A172 (cell line): Measurements from ENCODE around the gene XPC. TPM values are rescaled to one million over a fixed set of nuclear protein-coding genes. Genes with fewer than 3 reads are reported as not detected.

Source experiments
- DNase-seq: peaks from one replicate; pipeline ENCODE4 v3.0.0-alpha.2; 2015; ENCODE audit warnings: low spot score
- total RNA-seq: library from RNA; depleted of rRNA; stranded (reverse); fragments of >200 nt; shearing (Covaris generic); gene quantifications from 2 replicates; pipeline ENCODE4 v1.2.3, GENCODE V29; 2014

Gene XPC
- total RNA-seq, 1 experiment from 2014 or later: 32.2 TPM

DNA sequence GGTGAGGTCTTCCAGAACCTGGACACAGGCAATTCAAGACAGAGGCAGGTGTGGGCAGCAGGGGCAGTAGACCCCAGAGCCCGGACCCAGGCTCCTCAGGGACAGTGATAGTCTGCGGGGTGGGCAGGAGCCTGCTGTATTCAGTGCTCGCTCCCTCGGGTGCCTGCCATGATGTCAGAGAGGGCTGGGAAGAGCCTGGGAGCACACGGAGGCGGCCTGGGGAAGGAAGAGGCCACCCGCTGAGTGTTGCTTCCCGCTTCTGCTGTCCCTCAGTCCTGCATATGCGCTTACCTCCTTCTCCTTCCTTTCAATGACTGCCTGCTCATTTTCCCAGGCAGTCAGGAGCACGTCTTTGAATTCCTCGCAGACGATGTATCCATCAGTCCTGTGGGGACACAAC is 30.8 kb downstream of the XPC start:
- DNase-seq: no peak

- DNase-seq: no peak
These were observed 31.4 kb downstream of the XPC start for GRCh38 chr3:14147066-14147435.

DNA sequence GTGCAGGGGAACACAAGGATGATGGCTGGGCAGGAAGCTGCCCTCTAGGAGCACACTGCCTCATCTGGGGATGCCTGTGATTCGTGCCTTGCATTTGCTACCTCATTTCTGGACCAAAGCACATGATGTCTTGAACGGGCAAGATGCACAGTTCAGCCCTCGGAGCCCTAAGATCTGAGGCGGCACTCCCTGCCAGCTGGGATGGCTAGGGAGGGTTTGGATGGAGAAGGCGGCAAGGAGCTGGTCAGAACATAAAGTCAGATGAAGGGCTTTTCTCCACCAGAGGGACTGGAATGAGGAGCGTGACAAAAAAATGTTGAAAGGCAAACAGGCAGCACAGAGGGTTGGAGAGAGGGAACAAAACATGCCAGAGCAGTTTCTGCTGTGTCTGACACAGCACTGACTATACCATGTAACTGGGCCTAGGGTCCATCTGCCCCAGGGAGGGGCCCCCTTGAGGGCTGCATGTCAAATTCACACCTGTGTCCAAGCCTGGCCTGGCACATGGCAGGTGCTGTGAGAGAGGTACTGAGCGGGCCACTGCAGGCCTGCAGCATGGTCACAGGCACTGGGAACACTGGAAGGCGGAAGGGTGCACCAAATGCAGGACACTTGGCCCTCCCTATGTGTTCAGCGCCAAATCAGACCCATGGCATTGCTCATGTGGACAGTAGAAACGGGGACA is 31.9 kb downstream of the XPC start:
- DNase-seq: no peak

- no peak for DNase-seq
These were observed 32.6 kb downstream of the XPC start for GRCh38 chr3:14145670-14146380.

DNA sequence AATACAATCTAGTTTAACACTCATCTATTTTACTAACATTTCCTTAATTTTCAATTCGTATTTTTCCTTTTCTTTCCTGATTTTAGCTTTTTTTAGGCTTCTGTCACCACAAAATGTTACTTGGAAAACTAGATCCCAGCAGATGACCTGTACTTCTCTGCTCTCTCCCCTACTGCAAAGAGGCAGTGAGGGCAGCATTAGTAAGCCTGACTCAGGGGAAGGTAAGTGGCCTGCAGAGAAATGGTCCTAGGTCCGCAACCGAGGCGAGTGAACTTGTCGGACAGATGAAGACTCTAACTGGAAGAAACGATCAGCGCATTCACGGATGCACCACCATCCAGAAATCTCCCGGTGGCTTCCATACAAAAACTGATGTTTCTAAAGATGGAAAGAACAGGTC is 33.2 kb downstream of the XPC start:
- peak; percentile 23 for DNase-seq

DNA sequence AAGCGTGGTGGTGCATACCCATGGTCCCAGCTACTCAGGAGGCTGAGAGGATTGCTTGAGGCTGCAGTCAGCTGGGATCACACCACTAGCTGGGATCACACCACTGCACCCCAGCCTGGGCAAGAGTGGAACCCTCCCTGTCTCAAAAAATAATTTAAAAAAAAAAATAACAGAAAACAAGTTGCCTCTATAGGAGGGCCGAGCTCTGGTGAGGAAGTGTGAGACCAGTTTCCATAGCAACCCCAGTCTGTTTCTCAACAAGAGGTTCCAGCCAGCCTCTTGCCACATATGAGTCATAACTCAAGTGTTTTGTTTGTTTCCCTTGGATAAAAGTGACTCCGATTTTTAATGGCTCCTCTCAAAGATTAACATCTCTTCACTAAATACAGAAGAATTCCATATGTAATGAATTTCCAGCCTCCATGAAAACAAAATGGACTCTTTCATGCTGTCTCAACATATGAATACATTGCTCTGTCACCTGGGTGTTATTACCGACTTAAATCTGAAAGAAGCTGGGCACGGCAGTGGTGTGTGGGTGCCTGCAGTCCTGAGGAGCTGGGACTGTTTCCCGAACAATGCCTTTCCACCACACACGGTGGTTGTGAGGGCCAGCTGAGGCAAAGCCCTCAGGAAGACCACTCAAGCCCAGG is 33.9 kb downstream of the XPC start:
- DNase-seq: peak; percentile 97

- DNase-seq: peak; percentile 83
These were observed 34.9 kb downstream of the XPC start for GRCh38 chr3:14143271-14144225.

DNA sequence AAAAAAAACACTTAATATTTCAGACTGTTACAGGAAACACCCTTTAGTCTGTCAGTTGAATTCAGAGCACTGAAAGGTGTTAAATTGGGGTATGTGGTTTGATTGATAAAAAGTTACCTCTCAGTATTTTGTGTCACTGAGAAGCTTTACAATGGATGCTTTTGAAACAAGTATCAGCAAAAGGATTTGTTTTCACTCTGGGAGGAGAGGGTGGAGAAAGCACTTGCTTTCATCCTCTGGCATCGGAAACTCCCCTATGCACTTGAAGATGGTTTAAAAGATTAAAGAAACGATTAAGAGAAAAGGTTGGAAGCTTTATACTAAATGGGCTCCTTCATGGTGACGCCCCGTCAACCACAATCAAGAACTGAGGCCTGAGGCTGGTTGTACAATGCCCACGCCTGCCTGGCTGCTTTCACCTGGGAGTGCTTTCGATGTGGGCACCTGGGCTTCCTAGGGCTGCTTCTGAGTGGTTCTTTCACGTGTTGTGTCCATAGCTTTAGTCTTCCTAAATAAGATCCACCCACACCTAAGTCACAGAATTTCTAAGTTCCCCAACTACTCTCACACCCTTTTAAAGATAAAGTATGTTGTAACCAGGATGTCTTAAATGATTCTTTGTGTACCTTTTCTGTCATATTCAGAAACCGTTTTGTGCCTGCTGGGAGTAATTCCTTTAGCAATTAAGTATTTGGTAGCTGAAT is 35.7 kb downstream of the XPC start:
- DNase-seq: no peak

DNA sequence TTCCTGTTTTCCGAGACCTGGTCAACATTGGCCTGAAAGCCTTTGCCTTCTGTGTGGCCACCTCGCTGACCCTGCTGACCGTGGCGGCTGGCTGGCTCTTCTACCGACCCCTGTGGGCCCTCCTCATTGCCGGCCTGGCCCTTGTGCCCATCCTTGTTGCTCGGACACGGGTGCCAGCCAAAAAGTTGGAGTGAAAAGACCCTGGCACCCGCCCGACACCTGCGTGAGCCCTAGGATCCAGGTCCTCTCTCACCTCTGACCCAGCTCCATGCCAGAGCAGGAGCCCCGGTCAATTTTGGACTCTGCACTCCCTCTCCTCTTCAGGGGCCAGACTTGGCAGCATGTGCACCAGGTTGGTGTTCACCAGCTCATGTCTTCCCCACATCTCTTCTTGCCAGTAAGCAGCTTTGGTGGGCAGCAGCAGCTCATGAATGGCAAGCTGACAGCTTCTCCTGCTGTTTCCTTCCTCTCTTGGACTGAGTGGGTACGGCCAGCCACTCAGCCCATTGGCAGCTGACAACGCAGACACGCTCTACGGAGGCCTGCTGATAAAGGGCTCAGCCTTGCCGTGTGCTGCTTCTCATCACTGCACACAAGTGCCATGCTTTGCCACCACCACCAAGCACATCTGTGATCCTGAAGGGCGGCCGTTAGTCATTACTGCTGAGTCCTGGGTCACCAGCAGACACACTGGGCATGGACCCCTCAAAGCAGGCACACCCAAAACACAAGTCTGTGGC is 36.6 kb downstream of the XPC start:
- DNase-seq: no peak

- DNase-seq: no peak
These were observed 37.3 kb downstream of the XPC start for GRCh38 chr3:14141144-14141543.

DNA sequence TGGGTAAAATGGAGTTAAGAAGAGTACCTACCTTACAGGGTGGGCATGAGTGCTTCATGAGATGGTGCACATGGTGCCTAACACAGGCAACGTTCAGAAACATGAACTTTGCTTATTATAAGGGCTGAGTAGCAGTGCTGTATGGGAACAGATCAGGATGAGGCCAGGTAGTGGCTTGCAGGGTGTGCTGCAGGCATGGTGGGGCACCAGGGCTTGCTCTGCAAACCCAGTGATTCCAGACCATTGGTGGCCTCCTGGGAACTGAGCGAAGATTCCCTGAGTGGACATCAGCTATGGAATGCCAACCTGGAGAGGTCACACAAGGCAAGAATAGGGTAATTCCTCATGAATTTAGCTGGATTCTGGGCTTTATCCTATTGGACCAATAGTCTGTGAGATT is 37.7 kb downstream of the XPC start:
- no peak for DNase-seq

- DNase-seq: no peak
These were observed 38.6 kb downstream of the XPC start for GRCh38 chr3:14139771-14140170.

DNA sequence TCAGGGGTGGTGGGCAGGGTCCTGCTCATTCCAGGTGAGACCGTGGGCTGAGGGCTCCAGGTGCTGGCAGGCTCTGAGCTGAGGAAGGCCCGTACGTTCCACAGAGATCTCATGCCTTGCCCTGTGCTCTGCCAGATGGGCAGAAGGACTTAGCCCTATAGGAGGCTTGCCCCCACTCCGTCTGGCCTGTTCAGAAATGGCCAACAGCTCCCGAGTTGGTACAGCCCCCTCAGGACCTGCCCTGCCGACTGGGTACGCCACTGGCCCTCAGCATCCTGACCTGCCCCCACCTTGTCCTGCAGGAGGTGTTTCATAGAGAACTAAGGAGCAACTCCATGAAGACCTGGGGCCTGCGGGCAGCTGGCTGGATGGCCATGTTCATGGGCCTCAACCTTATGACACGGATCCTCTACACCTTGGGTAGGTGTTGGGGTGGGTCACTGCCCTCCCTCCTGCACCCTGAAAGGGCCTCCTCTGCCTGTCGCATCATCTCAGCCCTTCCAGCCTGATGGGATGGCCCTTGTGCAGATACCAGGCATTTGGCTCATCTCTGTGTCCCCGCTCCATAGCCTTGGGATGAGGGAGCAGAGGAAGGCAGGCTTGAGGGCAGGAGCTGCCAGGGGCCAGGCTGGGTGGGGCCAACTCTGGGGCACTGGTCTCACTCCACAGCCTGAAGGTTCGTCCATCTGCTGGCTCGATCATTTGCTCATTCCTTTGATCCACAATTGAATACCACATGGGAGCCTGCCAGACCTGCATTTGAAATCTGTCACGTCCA is 39.3 kb downstream of the XPC start:
- no peak for DNase-seq

GRCh38 chr3:14138109-14138877 is 40.1 kb downstream of the XPC start:
- no peak for DNase-seq

DNA sequence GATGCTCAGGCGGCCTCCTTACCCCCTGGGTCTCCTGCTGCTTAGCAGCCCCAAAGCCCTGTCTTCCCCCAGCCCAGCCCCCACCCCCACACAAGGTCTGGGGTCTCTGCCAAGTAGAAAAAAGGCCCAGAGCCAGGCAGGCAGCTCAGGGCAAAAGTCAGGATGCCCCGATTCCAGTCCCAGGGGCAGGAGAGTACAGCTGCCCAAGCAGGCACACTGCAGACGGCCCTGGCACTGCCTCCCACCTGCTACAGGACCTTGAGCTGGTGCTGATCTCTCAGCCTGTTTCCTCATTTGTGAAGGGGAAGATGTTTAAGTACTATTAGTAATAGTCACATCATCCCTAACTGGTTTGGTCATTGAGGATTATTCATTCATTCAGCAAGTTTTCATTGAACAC is 41.0 kb downstream of the XPC start:
- peak; percentile 23 for DNase-seq

DNA sequence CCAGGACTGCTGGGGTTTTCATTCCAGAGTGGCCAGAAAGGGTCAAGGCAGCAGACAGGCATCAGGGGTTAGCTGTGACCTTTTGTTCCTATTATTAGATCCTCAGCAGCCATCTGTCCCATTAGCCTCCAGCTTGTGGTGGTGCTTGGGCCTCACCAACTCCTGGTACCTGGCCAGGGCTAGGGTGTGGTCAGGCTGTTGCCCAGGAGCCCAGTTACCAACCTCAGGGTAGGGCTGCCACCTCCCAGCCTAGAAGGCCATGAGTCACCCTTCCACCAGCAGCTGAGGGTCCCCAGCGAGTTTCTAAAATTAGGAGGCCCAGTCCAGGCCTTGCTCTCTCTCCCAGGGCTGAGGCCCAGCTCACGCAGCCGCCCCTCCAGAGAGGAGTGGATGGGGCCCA is 41.4 kb downstream of the XPC start:
- peak; percentile 85 for DNase-seq

DNA sequence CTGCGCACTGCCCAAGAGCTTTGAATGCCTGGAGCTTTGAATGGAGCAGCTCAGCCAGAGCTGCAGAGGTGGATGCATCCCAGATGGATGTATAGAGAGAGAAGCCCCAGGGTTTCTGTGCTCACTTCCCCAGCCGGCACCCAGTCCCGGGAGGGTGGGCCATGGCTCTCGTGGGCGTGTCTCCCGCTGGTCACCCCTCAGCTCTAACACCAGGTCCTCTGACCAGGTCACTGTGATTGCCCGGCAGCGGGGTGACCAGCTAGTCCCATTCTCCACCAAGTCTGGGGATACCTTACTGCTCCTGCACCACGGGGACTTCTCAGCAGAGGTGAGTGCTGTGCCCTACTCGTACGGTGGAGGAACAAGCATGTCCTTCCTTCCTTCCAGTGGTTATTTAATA is 42.8 kb downstream of the XPC start:
- DNase-seq: no peak

DNA sequence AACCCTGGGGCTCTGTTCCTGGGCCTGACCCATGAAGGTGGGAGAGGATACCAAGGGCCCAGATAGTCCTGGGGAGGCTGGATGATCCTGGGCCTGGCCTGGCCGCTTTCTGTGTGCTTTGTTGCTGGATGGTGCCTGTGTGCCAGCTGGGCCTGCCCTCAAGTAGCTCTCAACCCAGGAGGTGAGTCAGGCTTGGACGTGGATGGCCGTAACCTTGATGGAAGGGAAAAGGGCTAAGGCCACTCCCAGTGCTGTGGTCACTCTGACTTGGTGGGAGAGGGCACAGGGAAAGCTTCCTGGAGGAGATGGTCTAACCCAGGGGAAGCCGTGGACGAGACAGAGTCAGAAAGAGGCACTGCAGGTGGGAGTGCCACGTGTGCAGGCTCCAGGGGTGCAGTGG is 44.1 kb downstream of the XPC start:
- no peak for DNase-seq

DNA sequence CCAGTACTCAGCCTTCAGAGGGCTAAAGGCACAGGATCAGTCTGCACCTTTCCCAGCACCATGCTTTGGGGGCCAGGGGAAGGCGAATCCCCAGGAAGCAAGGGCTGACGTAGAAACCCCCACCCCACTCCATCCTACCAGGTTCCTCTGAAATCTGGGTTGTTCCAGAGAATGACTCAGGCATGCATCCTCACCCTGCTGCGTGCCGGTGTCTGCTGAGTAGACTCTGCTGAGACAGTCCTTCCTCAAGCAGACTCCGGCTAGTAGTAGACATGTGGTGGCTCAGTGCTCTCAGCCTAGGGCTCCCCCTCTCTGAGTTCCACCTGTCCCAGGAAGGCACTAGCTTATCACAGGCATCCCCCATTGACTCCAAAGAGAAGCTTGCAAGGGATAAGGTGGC is 44.5 kb downstream of the XPC start:
- DNase-seq: no peak
